ENCODE results near the gene MIS18BP1. TPM values are rescaled to one million over a fixed set of nuclear protein-coding genes. Genes with fewer than 3 reads are reported as not detected.

Gene MIS18BP1
- polyA plus RNA-seq, 1 of the 3 experiments (the other 2 are of a cell fraction), result 2.6 TPM

DNA sequence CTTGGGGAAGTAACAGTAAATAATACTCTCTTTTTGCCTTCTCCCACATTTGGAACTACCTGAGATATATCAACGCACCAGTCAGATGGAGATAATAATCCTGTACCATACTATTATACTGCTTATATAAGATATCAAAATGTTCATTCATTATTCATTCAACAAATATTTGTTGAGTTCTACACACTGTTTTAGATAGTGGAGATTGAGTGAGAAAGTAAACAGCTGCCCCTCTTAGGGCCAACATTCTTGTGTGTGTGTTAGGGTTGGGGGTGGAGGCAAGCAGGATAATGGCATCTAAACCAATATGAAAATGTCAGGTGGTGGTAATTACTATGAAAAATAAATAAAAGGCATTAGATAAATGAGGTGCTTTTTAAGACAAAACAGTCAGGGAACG lies 14.0 kb downstream of the MIS18BP1 start:
- CTCF ChIA-PET, result no interaction called here
- H3K9ac ChIP-seq, result no peak overlapping the region
- POLR2A ChIA-PET, result no interaction called here

GRCh38 chr14:45227566-45227965 lies 25.4 kb downstream of the MIS18BP1 start:
- no peak for DNase-seq
- Histone ChIP-seq H3K27me3 (ENCODE audit: insufficient read depth) (no peaks in the 10 kb centered on the region), H3K9me3 (no peaks in the 10 kb centered on the region), H3K4me2 (no peak overlapping the region), H4K20me1 (ENCODE audit: insufficient read depth) (no peaks in the 10 kb centered on the region), H3K4me1 (ENCODE audit: control insufficient read depth in 1 of 2, insufficient read depth in 2 of 2, low read depth in 1 of 2, low read length in 1 of 2) (no peaks in the 10 kb centered on the region), H3K4me3 (ENCODE audit: low read depth in 2 of 2, low read length in 1 of 2) (no peak overlapping the region), H3F3A (replicated peaks; ENCODE audit: insufficient read depth) (no peaks in the 10 kb centered on the region), H3K9me2 (no peaks in the 10 kb centered on the region), H3K27ac (ENCODE audit: low read depth in 2 of 2, low read length in 1 of 2) (no peak overlapping the region), H3K36me3 (replicated peaks in 1 of 2; ENCODE audit: control insufficient read depth in 1 of 2, insufficient read depth in 2 of 2, low read length in 1 of 2) (peaks cover 2 to 6% of the 10 kb centered on the region in 2 experiments), H3K79me2 (ENCODE audit: insufficient read depth) (no peaks in the 10 kb centered on the region), H2AFZ (ENCODE audit: low read depth) (no peak overlapping the region), H3K9ac (no peak overlapping the region)
- TF ChIP-seq JUND (IDR thresholded peaks at IDR 0.05) (no peak), RCOR1 (IDR thresholded peaks at IDR 0.05; ENCODE audit: low read length) (no peak), EP300 (IDR thresholded peaks at IDR 0.05; ENCODE audit: borderline replicate concordance in 1 of 2, low read depth in 1 of 2, low read length in 1 of 2) (no peak), RXRA (IDR thresholded peaks at IDR 0.05; ENCODE audit: borderline replicate concordance, low read depth) (no peak), GABPA (IDR thresholded peaks at IDR 0.05; ENCODE audit: low read depth) (no peak), NRF1 (IDR thresholded peaks at IDR 0.05; ENCODE audit: low read depth, low read length) (no peak), RFX5 (IDR thresholded peaks at IDR 0.05; ENCODE audit: low read length) (no peak), SIN3A (IDR thresholded peaks at IDR 0.05; ENCODE audit: borderline replicate concordance, low read depth, low read length) (no peak), IRF3 (IDR thresholded peaks at IDR 0.05; ENCODE audit: low read depth, low read length) (no peak), FOSL2 (IDR thresholded peaks at IDR 0.05; ENCODE audit: borderline replicate concordance, low read depth) (no peak), POLR2AphosphoS5 (IDR thresholded peaks at IDR 0.05; ENCODE audit: low read depth, low read length) (no peak), ELF1 (IDR thresholded peaks at IDR 0.05) (no peak), MXI1 (IDR thresholded peaks at IDR 0.05; ENCODE audit: low read depth, low read length) (no peak), CHD2 (IDR thresholded peaks at IDR 0.05; ENCODE audit: low read length, partially characterized antibody) (no peak), FOXJ3 (CRISPR knock-in tag; IDR thresholded peaks at IDR 0.05) (no peak)
- TF ChIP-seq, protein P1, sequence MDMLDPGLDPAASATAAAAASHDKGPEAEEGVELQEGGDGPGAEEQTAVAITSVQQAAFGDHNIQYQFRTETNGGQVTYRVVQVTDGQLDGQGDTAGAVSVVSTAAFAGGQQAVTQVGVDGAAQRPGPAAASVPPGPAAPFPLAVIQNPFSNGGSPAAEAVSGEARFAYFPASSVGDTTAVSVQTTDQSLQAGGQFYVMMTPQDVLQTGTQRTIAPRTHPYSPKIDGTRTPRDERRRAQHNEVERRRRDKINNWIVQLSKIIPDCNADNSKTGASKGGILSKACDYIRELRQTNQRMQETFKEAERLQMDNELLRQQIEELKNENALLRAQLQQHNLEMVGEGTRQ (IDR thresholded peaks at IDR 0.05; ENCODE audit: borderline replicate concordance, low read depth, low read length), result no peak
- TF ChIP-seq, protein P2, sequence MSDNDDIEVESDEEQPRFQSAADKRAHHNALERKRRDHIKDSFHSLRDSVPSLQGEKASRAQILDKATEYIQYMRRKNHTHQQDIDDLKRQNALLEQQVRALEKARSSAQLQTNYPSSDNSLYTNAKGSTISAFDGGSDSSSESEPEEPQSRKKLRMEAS (IDR thresholded peaks at IDR 0.05; ENCODE audit: low read depth), result no peak
- ChIA-PET CTCF (no interaction called here), POLR2A (no interaction called here)
- 100% methylated on average over 4 of the region's 4 CpGs for WGBS (ENCODE audit: low lambda C conversion rate)

More for the DNA sequence above, 14.0 kb downstream of the MIS18BP1 start:
- no peak for DNase-seq
- Histone ChIP-seq H3K4me2 (no peak overlapping the region), H2AFZ (ENCODE audit: low read depth) (no peak overlapping the region), H3K36me3 (replicated peaks in 1 of 2; ENCODE audit: control insufficient read depth in 1 of 2, insufficient read depth in 2 of 2, low read length in 1 of 2) (no peaks in the 10 kb centered on the region), H3F3A (replicated peaks; ENCODE audit: insufficient read depth) (no peaks in the 10 kb centered on the region), H3K79me2 (ENCODE audit: insufficient read depth) (peaks cover 16% of the 10 kb centered on the region), H3K27ac (ENCODE audit: low read depth in 2 of 2, low read length in 1 of 2) (no peak overlapping the region), H3K9me2 (no peaks in the 10 kb centered on the region), H4K20me1 (ENCODE audit: insufficient read depth) (no peaks in the 10 kb centered on the region), H3K27me3 (ENCODE audit: insufficient read depth) (no peaks in the 10 kb centered on the region), H3K4me1 (ENCODE audit: control insufficient read depth in 1 of 2, insufficient read depth in 2 of 2, low read depth in 1 of 2, low read length in 1 of 2) (no peaks in the 10 kb centered on the region), H3K4me3 (ENCODE audit: low read depth in 2 of 2, low read length in 1 of 2) (no peak overlapping the region), H3K9me3 (no peaks in the 10 kb centered on the region)
- WGBS (ENCODE audit: low lambda C conversion rate), result 89% methylated on average over 2 of the region's 2 CpGs
- TF ChIP-seq RAD21 (IDR thresholded peaks at IDR 0.05; ENCODE audit: low read length) (no peak), FOXJ3 (CRISPR knock-in tag; IDR thresholded peaks at IDR 0.05) (no peak), SMC3 (IDR thresholded peaks at IDR 0.05; ENCODE audit: low read depth, low read length) (no peak), TCF12 (IDR thresholded peaks at IDR 0.05) (no peak)

Measured in SK-N-SH (cell line).